ENCODE data around the gene MPHOSPH10.
"Not testable (repeated sequence)": the region's sequence is repeated elsewhere in the genome, so short reads cannot be mapped to it uniquely, and the experiment has no call there.

Gene MPHOSPH10

GRCh38 chr2:71153585-71154224, 23.3 kb downstream of the MPHOSPH10 start:
- Histone ChIP-seq H3K27ac (ENCODE audit: low read length) (no peak overlapping the region), H3K4me1 (ENCODE audit: insufficient read depth, low read length) (peaks cover 9% of the 10 kb centered on the region), H3K27me3 (ENCODE audit: insufficient read depth, low read length) (no peaks in the 10 kb centered on the region), H3K9me3 (ENCODE audit: insufficient read depth, low read depth, low read length) (no peaks in the 10 kb centered on the region), H3K4me3 (ENCODE audit: low read length) (no peak overlapping the region), H3K9ac (ENCODE audit: low read depth, low read length) (no peak overlapping the region), H3K36me3 (ENCODE audit: insufficient read depth, low read depth, low read length) (peaks cover 24% of the 10 kb centered on the region)

- Histone ChIP-seq H3K9me3 (ENCODE audit: insufficient read depth, low read depth, low read length) (no peaks in the 10 kb centered on the region), H3K4me1 (ENCODE audit: insufficient read depth, low read length) (peaks cover 9% of the 10 kb centered on the region), H3K27me3 (ENCODE audit: insufficient read depth, low read length) (no peaks in the 10 kb centered on the region), H3K9ac (ENCODE audit: low read depth, low read length) (no peak overlapping the region), H3K4me3 (ENCODE audit: low read length) (no peak overlapping the region), H3K27ac (ENCODE audit: low read length) (no peak overlapping the region), H3K36me3 (ENCODE audit: insufficient read depth, low read depth, low read length) (peaks cover 18% of the 10 kb centered on the region)
Observed at GRCh38 chr2:71154279-71154678, 23.8 kb downstream of the MPHOSPH10 start.

- no peak overlapping the region for H3K9ac ChIP-seq (ENCODE audit: low read depth, low read length)
- no peak overlapping the region for H3K27ac ChIP-seq (ENCODE audit: low read length)
- peaks cover 13% of the 10 kb centered on the region; the same call in 1 of the 2 replicates for H3K36me3 ChIP-seq (ENCODE audit: insufficient read depth, low read depth, low read length)
- H3K27me3 ChIP-seq (ENCODE audit: insufficient read depth, low read length) = no peaks in the 10 kb centered on the region
- H3K9me3 ChIP-seq (ENCODE audit: insufficient read depth, low read depth, low read length) = no peaks in the 10 kb centered on the region
- no peak overlapping the region for H3K4me3 ChIP-seq (ENCODE audit: low read length)
- H3K4me1 ChIP-seq (ENCODE audit: insufficient read depth, low read length) = peaks cover 9% of the 10 kb centered on the region
Observed at GRCh38 chr2:71154798-71155197, 24.4 kb downstream of the MPHOSPH10 start.

GRCh38 chr2:71155846-71156245, 25.4 kb downstream of the MPHOSPH10 start:
- Histone ChIP-seq H3K36me3 (ENCODE audit: insufficient read depth, low read depth, low read length) (peaks cover 2% of the 10 kb centered on the region; the same call in 1 of the 2 replicates), H3K9me3 (ENCODE audit: insufficient read depth, low read depth, low read length) (no peaks in the 10 kb centered on the region), H3K4me3 (ENCODE audit: low read length) (no peak overlapping the region), H3K27ac (ENCODE audit: low read length) (no peak overlapping the region), H3K4me1 (ENCODE audit: insufficient read depth, low read length) (peaks cover 9% of the 10 kb centered on the region), H3K27me3 (ENCODE audit: insufficient read depth, low read length) (no peaks in the 10 kb centered on the region), H3K9ac (ENCODE audit: low read depth, low read length) (no peak overlapping the region)

GRCh38 chr2:71156573-71156972, 26.1 kb downstream of the MPHOSPH10 start:
- Histone ChIP-seq H3K4me3 (ENCODE audit: low read length) (no peak overlapping the region), H3K27ac (ENCODE audit: low read length) (no peak overlapping the region)

GRCh38 chr2:71157124-71157793, 26.8 kb downstream of the MPHOSPH10 start:
- no peaks in the 10 kb centered on the region for H3K36me3 ChIP-seq (ENCODE audit: insufficient read depth, low read depth, low read length)
- no peak overlapping the region for H3K27ac ChIP-seq (ENCODE audit: low read length)
- peaks cover 9% of the 10 kb centered on the region for H3K4me1 ChIP-seq (ENCODE audit: insufficient read depth, low read length)
- H3K27me3 ChIP-seq (ENCODE audit: insufficient read depth, low read length) = no peaks in the 10 kb centered on the region
- no peak overlapping the region for H3K4me3 ChIP-seq (ENCODE audit: low read length)
- no peak overlapping the region for H3K9ac ChIP-seq (ENCODE audit: low read depth, low read length)
- H3K9me3 ChIP-seq (ENCODE audit: insufficient read depth, low read depth, low read length) = no peaks in the 10 kb centered on the region

More at GRCh38 chr2:71156573-71156972, 26.1 kb downstream of the MPHOSPH10 start:
- H3K36me3 ChIP-seq (ENCODE audit: insufficient read depth, low read depth, low read length) = no peaks in the 10 kb centered on the region
- H3K9ac ChIP-seq (ENCODE audit: low read depth, low read length) = no peak overlapping the region
- peaks cover 9% of the 10 kb centered on the region for H3K4me1 ChIP-seq (ENCODE audit: insufficient read depth, low read length)
- no peaks in the 10 kb centered on the region for H3K9me3 ChIP-seq (ENCODE audit: insufficient read depth, low read depth, low read length)
- no peaks in the 10 kb centered on the region for H3K27me3 ChIP-seq (ENCODE audit: insufficient read depth, low read length)

GRCh38 chr2:71166812-71167211, 36.4 kb downstream of the MPHOSPH10 start:
- Histone ChIP-seq H3K27ac (ENCODE audit: low read length) (no peak overlapping the region), H3K27me3 (ENCODE audit: insufficient read depth, low read length) (no peaks in the 10 kb centered on the region), H3K9ac (ENCODE audit: low read depth, low read length) (no peak overlapping the region), H3K4me1 (ENCODE audit: insufficient read depth, low read length) (no peaks in the 10 kb centered on the region), H3K4me3 (ENCODE audit: low read length) (no peak overlapping the region), H3K9me3 (ENCODE audit: insufficient read depth, low read depth, low read length) (no peaks in the 10 kb centered on the region), H3K36me3 (ENCODE audit: insufficient read depth, low read depth, low read length) (no peaks in the 10 kb centered on the region)

GRCh38 chr2:71173096-71173495, 42.7 kb downstream of the MPHOSPH10 start:
- Histone ChIP-seq H3K4me1 (ENCODE audit: insufficient read depth, low read length) (no peaks in the 10 kb centered on the region), H3K27me3 (ENCODE audit: insufficient read depth, low read length) (no peaks in the 10 kb centered on the region), H3K9ac (ENCODE audit: low read depth, low read length) (no peak overlapping the region), H3K9me3 (ENCODE audit: insufficient read depth, low read depth, low read length) (no peaks in the 10 kb centered on the region), H3K4me3 (ENCODE audit: low read length) (no peak overlapping the region), H3K27ac (ENCODE audit: low read length) (no peak overlapping the region), H3K36me3 (ENCODE audit: insufficient read depth, low read depth, low read length) (no peaks in the 10 kb centered on the region)

- no peaks in the 10 kb centered on the region for H3K9me3 ChIP-seq (ENCODE audit: insufficient read depth, low read depth, low read length)
- H3K4me3 ChIP-seq (ENCODE audit: low read length) = no peak overlapping the region
- no peaks in the 10 kb centered on the region for H3K4me1 ChIP-seq (ENCODE audit: insufficient read depth, low read length)
- no peaks in the 10 kb centered on the region for H3K27me3 ChIP-seq (ENCODE audit: insufficient read depth, low read length)
- no peak overlapping the region for H3K9ac ChIP-seq (ENCODE audit: low read depth, low read length)
- no peak overlapping the region for H3K27ac ChIP-seq (ENCODE audit: low read length)
- H3K36me3 ChIP-seq (ENCODE audit: insufficient read depth, low read depth, low read length) = no peaks in the 10 kb centered on the region
Observed at GRCh38 chr2:71174207-71174606, 43.8 kb downstream of the MPHOSPH10 start.

- not testable (repeated sequence) for H3K27ac ChIP-seq (ENCODE audit: low read length); H3K36me3 ChIP-seq (ENCODE audit: insufficient read depth, low read depth, low read length); H3K4me3 ChIP-seq (ENCODE audit: low read length); H3K9me3 ChIP-seq (ENCODE audit: insufficient read depth, low read depth, low read length); H3K4me1 ChIP-seq (ENCODE audit: insufficient read depth, low read length); H3K9ac ChIP-seq (ENCODE audit: low read depth, low read length); H3K27me3 ChIP-seq (ENCODE audit: insufficient read depth, low read length)
Observed at GRCh38 chr2:71178836-71179235, 48.4 kb downstream of the MPHOSPH10 start.

GRCh38 chr2:71181316-71181715, 50.9 kb downstream of the MPHOSPH10 start:
- H3K27ac ChIP-seq (ENCODE audit: low read length) = no peak overlapping the region
- no peaks in the 10 kb centered on the region for H3K9me3 ChIP-seq (ENCODE audit: insufficient read depth, low read depth, low read length)
- no peaks in the 10 kb centered on the region for H3K27me3 ChIP-seq (ENCODE audit: insufficient read depth, low read length)
- no peak overlapping the region for H3K4me3 ChIP-seq (ENCODE audit: low read length)
- H3K36me3 ChIP-seq (ENCODE audit: insufficient read depth, low read depth, low read length) = no peaks in the 10 kb centered on the region
- peaks cover 11% of the 10 kb centered on the region; the same call in 1 of the 2 replicates for H3K4me1 ChIP-seq (ENCODE audit: insufficient read depth, low read length)
- no peak overlapping the region for H3K9ac ChIP-seq (ENCODE audit: low read depth, low read length)

All from iPS-20b (cell line).